HEK293T (cell line): ENCODE measurements around the gene JMJD1C.

Experiments
- CTCF ChIA-PET: fragments of 350-600 bp; formaldehyde crosslinking; extraction: SDS; loops from one replicate; lab custom pipeline; 2021; ENCODE audit warnings: antibody characterized with exemption, inconsistent platforms; lab: Yijun Ruan, JAX
- POLR2A ChIA-PET: fragments of 350-600 bp; formaldehyde crosslinking; extraction: SDS; loops from one replicate; lab custom pipeline; 2020; ENCODE audit warnings: antibody characterized with exemption, inconsistent platforms; lab: Yijun Ruan, JAX
- DNase-seq: peaks from one replicate; pipeline ENCODE4 v3.0.0; 2012; ENCODE audit warnings: mixed read lengths; ENCODE audit errors: extremely low spot score
- ARNT ChIP-seq: fragments of 450-650 bp; IDR thresholded peaks from 2 replicates; pipeline ENCODE4 v1.6.1; 2017; ENCODE audit warnings: mild to moderate bottlenecking
- BHLHE40 ChIP-seq: fragments of 450-650 bp; IDR thresholded peaks from 2 replicates; pipeline ENCODE4 v1.6.1; 2016; ENCODE audit warnings: mild to moderate bottlenecking, moderate library complexity, borderline replicate concordance
- CTBP1 ChIP-seq: fragments of 450-650 bp; IDR thresholded peaks from 2 replicates; pipeline ENCODE4 v1.6.1; 2016; ENCODE audit warnings: borderline replicate concordance
- ELF4 ChIP-seq: fragments of 450-650 bp; IDR thresholded peaks from 2 replicates; pipeline ENCODE4 v1.6.1; 2017; ENCODE audit warnings: antibody characterized with exemption
- FOXA1 ChIP-seq: fragments of 450-650 bp; IDR thresholded peaks from 2 replicates; pipeline ENCODE4 v1.6.1; 2016; ENCODE audit warnings: mild to moderate bottlenecking
- FOXK2 ChIP-seq: fragments of 450-650 bp; IDR thresholded peaks from 2 replicates; pipeline ENCODE4 v1.6.1; 2016; ENCODE audit warnings: mild to moderate bottlenecking
- FOXM1 ChIP-seq: fragments of 450-650 bp; IDR thresholded peaks from 2 replicates; pipeline ENCODE4 v1.6.1; 2017; ENCODE audit warnings: mild to moderate bottlenecking, borderline replicate concordance
- HDGF ChIP-seq: fragments of 450-650 bp; IDR thresholded peaks from 2 replicates; pipeline ENCODE4 v1.6.1; 2017; ENCODE audit warnings: antibody characterized with exemption, borderline replicate concordance
- L3MBTL2 ChIP-seq: fragments of 450-650 bp; conservative IDR thresholded peaks from 2 replicates; pipeline ENCODE4 v1.6.1; 2016; ENCODE audit warnings: mild to moderate bottlenecking
- LEF1 ChIP-seq: fragments of 450-650 bp; IDR thresholded peaks from 2 replicates; pipeline ENCODE4 v1.6.1; 2017; ENCODE audit warnings: mild to moderate bottlenecking, borderline replicate concordance
- NFRKB ChIP-seq: fragments of 450-650 bp; IDR thresholded peaks from 2 replicates; pipeline ENCODE4 v1.6.1; 2016; ENCODE audit warnings: mild to moderate bottlenecking, moderate library complexity
- PKNOX1 ChIP-seq: fragments of 450-650 bp; IDR thresholded peaks from 2 replicates; pipeline ENCODE4 v1.6.1; 2016
- SP1 ChIP-seq: fragments of 450-650 bp; IDR thresholded peaks from 2 replicates; pipeline ENCODE4 v1.6.1; 2017
- SUZ12 ChIP-seq: fragments of 450-650 bp; IDR thresholded peaks from 2 replicates; pipeline ENCODE4 v1.6.1; 2016; ENCODE audit warnings: mild to moderate bottlenecking
- TARDBP ChIP-seq: fragments of 450-650 bp; IDR thresholded peaks from 2 replicates; pipeline ENCODE4 v1.6.1; 2016
- ZNF384 ChIP-seq: fragments of 450-650 bp; IDR thresholded peaks from 2 replicates; pipeline ENCODE4 v1.6.1; 2016

JMJD1C gene

GRCh38 chr10:63436225-63436624 is 29.6 kb downstream of the JMJD1C start:
- ChIA-PET POLR2A (no interaction called here), CTCF (no interaction called here)
- no peak for DNase-seq
- TF ChIP-seq SUZ12 (no peak), LEF1 (no peak)

GRCh38 chr10:63434866-63435854 is 30.6 kb downstream of the JMJD1C start:
- CTCF ChIA-PET, result interaction anchor here (0.5 kb wide), 1 partner anchor 199 kb away, joined by 4 read pairs; no protein-coding TSS in a partner anchor
- no peak for DNase-seq
- TF ChIP-seq LEF1, result no peak
- no peak for TF ChIP-seq SP1
- no peak for TF ChIP-seq CTBP1
- TF ChIP-seq TARDBP, result no peak
- no peak for TF ChIP-seq FOXK2
- TF ChIP-seq SUZ12, result no peak
- TF ChIP-seq FOXM1, result no peak
- TF ChIP-seq ZNF384, result no peak
- no peak for TF ChIP-seq BHLHE40
- TF ChIP-seq FOXA1, result no peak
- TF ChIP-seq L3MBTL2, result no peak
- TF ChIP-seq ELF4, result no peak
- no peak for TF ChIP-seq NFRKB
- no peak for TF ChIP-seq HDGF
- no peak for TF ChIP-seq PKNOX1
- TF ChIP-seq ARNT, result no peak
- POLR2A ChIA-PET, result no interaction called here

- ChIA-PET CTCF (no interaction called here), POLR2A (no interaction called here)
- DNase-seq, result no peak
- TF ChIP-seq LEF1, result no peak
- TF ChIP-seq ELF4, result no peak
- TF ChIP-seq PKNOX1, result no peak
- no peak for TF ChIP-seq BHLHE40
- TF ChIP-seq L3MBTL2, result no peak
- no peak for TF ChIP-seq FOXM1
- TF ChIP-seq FOXK2, result no peak
- no peak for TF ChIP-seq SUZ12
- no peak for TF ChIP-seq HDGF
- TF ChIP-seq NFRKB, result no peak
- TF ChIP-seq ARNT, result no peak
- no peak for TF ChIP-seq SP1
- no peak for TF ChIP-seq CTBP1
- no peak for TF ChIP-seq ZNF384
- no peak for TF ChIP-seq FOXA1
- no peak for TF ChIP-seq TARDBP
Observed at GRCh38 chr10:63431962-63432797, 33.6 kb downstream of the JMJD1C start.

GRCh38 chr10:63430999-63431356 is 34.8 kb downstream of the JMJD1C start:
- ChIA-PET CTCF (no interaction called here), POLR2A (no interaction called here)
- DNase-seq, result no peak
- TF ChIP-seq HDGF (no peak), ELF4 (no peak), BHLHE40 (no peak), L3MBTL2 (no peak), NFRKB (no peak), CTBP1 (no peak), PKNOX1 (no peak), SP1 (no peak), TARDBP (no peak), ZNF384 (no peak), LEF1 (no peak)

- DNase-seq, result no peak
- ChIA-PET CTCF (interaction anchor here (1.0 kb wide), 1 partner anchor 160 kb away, joined by 3 read pairs; no protein-coding TSS in a partner anchor), POLR2A (no interaction called here)
- TF ChIP-seq FOXA1 (no peak), BHLHE40 (no peak), FOXM1 (no peak), ELF4 (no peak), ARNT (no peak), L3MBTL2 (no peak), PKNOX1 (no peak), ZNF384 (no peak)
Observed at GRCh38 chr10:63430091-63430998, 35.4 kb downstream of the JMJD1C start.
